HG03039 (cell line): ENCODE results near the gene CFAP61.

Experiments used
- ATAC-seq: cut with Tn5 transposase; IDR thresholded peaks from one replicate; pipeline ENCODE4 v1.9.1; 2021; ENCODE audit warnings: mild to moderate bottlenecking, moderate library complexity; ENCODE audit not compliant: unreplicated experiment

The CFAP61 gene

DNA sequence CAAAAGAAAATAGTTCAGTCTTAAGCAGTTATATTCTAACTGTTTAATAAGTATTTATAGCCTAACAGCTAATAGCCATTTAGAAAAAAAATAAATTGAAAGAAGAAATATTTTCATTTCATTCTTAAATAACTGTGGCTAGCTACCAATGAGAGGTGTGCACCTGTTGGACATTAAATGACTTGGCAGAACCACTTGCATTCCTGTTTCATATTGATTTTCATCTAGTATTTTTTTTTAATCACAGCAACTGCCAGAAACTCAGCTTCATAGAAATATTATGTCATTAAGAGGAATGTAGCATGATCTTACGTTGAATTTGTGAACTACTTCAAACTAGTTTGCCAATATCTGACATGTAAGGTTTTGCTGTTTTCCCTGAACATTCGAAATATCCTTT is 25.0 kb upstream of the CFAP61 start:
- no peak for ATAC-seq

DNA sequence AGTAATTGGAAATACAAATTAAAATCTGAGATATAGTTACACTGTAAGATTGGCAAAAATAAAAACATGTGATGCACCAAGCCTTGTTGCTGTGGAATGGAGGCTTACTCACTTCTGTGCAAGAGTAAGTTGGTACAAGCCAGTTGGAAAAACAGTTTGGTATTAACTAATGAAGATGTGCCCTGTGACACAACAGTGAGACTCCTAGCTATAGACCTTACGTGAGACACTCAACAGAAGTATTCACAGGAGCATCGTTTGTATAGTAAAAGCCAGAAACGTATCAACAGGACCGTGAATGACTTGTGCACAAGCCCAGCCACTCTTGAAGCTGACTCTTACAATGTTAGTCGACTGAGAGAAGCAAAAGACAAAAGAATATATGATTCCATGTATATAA is 20.5 kb upstream of the CFAP61 start:
- ATAC-seq: no peak

DNA sequence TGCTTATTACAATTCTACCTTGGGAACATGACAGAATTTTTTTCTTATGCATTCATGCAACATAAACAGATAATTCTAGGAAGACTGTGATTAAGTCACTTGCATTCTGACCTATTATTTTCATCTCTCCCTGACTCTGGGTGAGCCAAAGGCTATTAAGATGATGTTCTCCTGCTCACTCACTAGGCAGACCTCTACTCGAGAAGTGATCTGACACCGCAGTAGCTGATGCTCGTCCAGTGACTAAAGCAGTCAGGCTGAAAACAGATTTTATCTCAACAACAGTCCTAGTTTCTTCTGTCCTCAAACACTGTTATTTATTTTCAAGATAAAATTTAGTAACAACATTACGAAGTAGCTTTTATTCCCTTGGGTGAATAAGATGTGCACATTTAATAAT is 17.8 kb upstream of the CFAP61 start:
- no peak for ATAC-seq

DNA sequence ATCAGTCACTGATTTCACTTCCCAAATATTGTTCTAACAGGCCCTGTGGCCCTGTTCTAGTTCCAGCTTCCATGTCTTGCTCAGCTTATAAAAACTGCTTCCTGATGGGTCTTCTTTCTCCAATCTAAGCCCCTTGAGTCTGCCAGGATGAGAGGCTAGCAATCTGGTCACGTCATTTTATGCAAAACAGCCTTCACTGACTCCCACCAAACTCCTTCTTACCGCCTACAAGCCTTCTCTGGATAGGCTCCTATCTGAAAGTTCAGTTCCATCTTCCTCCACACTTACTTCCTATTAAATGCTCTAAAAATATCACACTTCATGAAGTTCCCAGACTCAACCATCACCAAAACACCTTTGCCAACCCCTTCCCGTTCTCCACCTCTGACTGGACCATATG is 15.6 kb upstream of the CFAP61 start:
- ATAC-seq: no peak

DNA sequence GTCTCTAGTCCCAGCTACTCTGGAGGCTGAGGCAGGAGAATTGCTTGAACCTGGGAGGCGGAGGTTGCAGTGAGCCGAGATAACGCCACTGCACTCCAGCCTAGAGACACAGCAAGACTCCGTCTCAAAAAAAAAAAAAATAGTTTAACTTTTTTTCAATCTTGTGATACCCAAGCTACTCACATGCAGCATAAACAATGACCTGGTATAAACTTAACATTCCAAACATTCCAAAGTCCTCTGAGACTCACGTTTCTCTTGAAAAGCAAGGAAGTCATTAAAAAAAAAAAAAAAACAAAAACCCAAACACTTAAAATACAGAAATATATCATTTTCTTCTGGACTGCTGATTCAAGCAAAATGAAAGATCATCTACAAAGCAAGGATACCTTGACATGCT is 14.4 kb upstream of the CFAP61 start:
- ATAC-seq: no peak

DNA sequence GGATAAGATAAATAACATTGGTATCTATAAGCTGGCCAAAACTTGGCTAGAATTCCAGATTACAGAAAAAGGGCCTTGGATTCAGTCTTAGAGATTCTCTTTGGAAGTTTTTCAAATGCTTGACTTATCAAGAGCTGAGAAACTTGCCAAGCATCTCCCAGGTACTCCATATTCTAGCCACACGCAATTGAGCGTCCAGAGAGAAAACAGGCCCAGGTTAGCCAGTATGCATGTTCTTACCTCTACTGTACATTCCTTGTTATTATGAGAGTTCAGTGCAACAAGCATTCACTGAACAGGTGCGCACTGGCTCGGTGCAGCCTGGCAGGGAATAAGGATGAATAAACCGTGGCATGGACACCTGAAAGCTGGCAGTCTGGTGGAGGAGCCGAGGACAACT is 13.7 kb upstream of the CFAP61 start:
- no peak for ATAC-seq

DNA sequence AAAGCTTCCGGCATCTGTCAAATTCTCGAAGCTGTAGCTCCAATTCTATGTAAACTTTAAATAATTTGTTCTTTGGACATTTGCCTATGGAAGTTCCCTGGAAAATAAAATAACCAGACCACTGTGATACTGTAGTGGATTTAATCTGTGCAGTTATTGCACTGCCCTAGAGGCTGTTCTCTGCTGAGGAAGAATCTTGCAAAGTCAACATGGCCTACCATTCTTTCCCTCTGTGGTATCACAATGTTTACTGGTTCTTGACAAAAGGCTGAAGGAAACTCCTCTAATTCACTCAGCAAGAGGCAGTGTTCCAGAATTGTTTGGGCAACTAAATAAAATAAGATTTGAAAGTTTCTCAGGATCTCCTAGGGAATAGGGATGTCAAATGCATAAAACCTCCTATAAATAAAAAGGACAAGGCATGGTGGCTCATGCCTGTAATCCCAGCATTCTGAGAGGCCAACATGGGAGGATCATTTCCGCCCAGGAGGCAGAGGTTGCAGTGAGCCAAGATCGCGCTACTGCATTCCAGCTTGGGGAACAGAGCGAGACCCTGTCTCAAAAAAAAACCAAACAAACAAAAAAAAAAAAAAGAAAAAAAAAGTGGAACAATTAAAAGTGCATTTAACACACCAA is 12.5 kb upstream of the CFAP61 start:
- no peak for ATAC-seq

DNA sequence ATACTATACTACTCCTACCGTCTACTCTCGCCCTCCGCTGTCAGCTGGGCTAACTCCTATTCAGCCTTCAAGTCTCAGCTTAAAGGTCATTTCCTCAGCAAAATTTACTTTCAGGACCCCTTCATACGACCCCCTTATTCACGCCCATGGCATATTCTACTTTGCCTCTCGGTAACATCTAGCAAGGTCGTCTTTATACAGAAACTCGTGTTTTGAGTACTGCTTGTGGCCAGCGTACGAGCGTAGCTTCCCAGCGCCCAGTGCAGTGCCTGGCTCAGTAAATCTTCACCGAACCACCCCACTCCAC is 612 bp upstream of the CFAP61 start:
- ATAC-seq: no peak

DNA sequence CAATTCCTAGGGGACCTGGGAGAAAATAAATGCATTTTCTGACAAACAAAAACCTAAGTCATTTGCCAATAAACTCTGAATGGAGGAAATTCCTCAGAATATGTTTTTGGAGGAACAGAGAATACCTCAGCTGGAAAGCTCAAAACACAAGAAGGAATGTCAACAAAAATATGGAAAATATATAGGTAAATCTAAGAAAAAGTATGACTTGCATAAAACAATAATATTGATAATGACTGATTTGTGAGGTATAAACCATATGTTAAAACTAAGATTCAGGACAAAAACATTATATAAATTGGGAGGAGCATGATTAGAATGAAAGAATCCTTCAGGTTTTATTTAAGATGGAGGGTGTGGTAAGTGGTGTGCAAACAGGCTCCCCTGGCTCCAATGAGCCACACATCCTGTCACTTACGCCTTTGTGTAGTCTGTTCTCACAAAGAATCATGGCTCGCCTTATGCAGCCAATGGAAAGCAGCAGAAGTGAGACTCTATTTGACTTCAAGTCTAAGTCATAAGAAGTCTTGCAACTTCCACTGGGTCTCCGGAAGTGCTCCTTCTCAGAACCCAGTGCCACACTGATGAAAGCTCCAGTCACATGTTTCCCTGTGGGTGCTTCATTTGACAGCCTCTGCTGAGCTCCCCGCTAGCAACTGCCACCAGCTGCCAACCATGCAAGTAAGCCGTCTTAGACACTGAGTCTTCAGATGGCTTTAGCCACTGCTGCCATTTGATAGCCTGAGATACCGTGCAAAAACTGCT is 8.1 kb downstream of the CFAP61 start:
- ATAC-seq: no peak

DNA sequence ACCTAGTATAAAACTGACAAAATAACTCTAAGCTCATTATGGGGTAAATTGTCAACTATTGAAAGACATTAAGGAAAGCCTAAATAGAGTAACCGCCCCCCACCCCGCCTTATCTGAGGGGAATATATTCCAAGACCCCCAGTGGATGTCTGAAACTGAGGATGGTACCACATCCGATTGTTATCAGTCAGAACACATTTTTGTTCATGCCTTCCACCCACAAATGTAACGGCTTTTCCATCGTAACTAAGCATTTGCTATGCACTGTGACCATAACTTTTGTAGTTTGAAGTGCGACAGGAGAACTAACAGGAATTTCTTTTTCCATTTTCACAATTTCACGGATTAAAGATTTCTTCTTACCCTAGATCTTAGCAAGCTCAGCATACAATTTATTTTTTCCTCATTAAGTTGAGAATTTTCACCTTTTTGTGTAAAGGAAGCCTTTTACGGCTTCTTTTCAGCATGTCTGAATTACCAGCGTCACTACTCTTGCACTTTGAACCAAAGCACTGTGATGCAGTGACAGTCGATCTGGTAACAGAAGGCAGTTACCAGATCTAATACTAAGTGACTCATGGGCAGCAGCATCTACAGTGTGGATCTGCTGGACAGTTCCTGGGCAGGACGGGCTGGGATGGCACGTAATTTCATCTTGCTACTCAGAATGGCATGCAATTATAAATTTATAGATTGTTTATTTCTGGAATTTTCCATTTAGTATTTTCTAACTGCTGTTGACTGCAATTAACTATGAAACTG is 11.8 kb downstream of the CFAP61 start:
- no peak for ATAC-seq

DNA sequence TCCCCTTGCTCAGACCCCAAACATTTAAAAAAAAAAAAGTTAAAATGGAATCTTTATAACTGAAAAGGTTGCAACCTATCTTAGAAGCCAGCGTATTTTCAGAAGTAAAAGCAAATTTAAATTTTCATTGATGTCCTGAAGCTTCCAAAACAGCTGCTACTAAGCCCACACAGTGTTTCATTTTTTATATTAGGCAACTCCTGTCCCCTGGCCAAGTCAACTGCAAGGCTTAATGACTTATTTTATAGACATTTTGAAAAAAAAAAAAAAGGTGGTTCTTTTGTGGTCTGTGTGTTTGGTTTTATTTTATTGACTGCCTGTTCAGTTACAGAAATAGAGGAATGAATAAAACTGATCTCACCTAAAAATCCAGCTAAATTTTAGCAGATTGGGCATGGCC is 13.0 kb downstream of the CFAP61 start:
- no peak for ATAC-seq

DNA sequence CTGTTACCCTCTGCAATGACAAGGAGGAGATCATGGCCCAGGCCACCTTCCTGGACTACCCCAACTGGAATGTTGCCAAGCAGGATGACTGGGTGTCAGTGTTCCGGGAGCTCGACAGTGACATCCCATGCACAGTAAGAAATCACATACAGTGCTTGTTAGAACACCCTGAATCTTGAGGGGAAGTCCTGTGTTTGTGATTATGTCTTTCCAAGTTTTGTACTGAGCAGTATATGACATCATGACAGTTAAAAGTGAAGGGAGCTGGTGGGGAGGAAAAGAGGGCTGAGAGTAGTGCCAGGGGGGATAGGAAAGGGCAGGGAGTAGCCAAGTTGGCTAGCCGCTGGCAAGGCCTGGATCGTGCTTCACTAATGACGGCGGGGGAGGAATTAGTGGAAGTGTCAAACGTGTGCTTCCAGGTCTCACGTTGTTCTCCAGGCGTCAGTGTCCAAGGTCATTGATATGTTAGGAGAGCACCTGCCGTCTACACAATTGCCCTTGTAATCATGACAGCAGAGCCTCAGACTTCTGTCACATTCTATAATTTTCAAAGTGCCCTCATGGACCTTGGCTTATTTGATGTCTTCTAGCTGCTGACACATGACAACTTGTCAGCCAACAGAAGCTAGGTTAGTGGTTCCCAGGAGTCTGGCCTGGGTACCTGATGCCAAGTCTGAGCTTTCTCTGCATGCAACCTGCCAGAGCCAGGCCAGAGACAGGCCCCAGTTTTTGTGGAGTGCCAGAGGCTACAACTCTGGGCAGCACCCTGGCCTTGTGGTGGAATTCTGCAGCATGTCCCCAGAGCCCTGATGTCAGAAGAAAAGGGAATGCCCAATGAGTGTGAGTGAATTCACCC is 18.8 kb downstream of the CFAP61 start:
- no peak for ATAC-seq

DNA sequence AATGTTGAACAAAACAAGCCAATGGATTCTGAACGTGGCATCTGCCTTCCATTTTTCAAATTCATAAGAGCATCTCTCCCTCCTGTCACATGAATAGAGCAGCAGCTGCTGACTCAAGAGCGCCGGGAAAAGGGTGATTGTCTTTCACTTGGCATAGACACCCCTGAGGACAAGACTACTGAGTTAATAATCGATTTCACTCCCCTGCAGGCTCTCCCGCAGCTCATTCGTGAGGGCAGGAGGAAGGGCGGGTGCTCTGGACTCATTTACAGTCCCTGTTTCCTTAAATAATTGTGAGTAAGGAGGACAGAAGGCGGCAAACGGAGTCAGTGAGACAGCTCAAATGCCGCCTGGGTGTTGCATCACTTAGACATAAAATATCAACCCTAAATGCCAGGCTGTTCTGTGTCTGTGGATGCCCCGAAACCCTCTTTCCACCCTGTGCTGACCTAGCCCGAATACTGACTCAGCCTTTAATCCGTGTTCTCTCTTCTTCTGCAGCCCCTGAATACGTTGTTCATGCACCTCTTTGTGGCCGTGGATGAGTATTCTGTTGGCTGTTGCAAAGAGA is 21.6 kb downstream of the CFAP61 start:
- no peak for ATAC-seq

DNA sequence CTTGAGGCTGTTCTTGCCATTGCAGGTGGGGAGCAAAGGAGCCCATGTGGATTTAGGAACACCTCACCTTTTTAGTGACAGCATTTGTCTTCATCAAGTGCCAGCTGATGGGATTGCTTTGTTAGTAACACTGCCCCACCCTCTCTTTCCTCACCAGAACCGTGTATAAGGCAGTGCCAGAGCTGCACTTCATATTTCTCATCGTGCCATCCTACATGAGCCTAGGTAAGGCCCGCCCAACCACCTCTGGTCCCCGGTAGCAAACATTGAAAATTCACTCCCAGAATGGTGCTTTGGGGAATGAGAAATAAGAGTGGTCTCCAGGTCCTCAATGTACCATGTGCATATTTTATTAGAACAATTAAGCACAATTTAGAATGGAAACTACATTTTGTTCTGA is 22.7 kb downstream of the CFAP61 start:
- ATAC-seq: no peak

DNA sequence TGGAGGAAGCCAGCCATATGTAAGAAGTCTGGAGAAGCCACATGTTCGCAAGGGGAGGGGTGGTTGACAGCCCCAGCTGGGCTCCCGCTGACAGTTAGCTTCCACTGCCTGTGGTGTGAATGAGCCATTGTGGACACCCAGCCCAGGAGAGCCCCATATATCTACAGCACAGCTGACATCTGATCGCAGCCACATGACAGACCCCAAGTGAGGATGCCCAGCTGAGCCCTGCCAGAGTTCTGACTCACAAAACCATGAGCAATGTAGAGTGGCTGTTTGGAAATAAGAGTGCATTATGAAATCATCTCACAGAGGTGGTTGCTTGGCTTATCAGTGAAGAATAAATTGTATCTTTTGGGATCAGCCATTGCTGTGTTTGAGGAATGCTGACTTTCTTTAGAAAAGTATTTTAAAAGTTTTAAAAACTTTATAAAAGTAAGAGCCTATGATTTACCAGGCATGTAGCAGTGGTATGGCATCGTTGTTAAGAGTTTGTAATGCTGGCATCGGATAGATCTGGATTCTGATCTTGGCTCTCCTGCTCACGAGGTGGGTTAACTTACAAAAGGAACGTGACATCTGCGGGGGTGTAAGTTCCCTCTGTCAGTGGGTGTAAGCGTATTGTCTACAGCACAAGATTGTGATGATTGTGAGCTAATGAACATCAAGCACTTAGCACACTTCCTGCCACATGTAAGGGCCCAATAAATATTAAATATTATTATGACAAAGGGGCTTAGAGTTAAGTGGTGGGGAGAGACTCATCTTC is 24.1 kb downstream of the CFAP61 start:
- ATAC-seq: no peak

DNA sequence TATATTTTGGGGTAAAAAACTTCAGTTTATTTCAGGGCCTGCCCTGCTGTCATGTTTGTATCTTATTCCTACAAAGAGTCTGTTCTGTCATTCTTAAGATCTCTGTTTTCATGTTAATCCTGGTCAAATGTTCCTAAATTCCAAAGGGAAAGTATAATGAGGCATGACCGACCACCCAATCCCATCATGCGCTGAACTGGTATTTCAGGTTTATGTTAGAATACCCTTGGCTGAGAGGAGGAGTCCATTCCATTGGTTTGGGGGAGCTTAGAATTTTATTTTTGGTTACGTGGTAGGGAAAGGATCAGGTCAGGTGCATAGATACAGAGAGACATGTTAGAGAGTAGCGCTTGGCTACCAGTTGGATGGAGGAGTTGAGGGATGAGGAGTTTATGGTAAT is 25.7 kb downstream of the CFAP61 start:
- no peak for ATAC-seq

DNA sequence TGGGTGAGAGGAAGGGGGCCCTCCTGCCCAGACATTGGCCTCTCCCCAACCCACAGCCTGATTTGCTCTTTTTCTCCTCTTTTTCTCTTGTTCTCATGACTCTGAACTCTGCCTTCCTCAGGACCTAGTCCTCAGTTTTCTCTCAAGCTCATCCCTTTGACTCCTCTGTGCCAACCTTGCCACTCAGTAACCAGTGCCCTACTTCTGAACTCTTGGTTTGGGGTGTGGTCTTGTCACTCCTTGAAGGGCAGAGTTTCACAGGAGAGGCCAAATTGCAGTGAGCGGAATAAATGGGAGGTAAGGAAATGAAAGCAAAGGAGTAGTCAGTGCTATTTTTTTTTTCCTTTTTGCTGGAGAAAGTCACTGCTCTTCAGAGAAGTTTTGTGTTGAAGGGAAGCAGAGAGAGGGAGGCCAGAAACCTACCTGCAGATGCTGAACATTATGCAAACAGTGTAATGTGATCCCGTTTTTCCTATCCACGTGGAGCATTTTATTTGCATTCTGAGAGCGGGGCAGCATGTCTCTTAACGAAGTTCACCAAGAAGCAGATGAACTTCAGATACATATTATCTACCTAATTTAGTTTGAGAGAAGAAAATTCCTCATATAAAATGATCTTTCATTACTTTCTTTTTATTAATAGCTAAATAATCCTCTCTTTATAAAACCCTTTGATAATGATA is 26.9 kb downstream of the CFAP61 start:
- no peak for ATAC-seq

DNA sequence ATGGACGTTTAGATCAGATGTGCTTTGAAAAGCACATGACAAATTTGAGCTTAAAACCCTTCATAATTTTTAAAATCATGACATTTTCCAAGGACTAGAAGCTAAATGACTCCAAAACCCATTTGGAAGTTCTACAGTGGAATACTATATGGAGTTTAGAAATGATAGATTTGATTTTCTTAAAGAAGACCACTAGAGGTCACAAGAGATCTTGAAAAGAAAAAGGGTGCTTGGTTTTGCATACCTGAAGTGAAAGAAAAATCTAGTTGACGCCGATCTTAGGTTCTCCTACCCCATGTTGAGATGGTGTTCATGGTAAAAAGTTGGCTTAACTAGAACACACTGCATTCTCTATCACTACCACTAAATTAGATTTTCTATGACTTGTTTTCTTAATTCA is 31.5 kb downstream of the CFAP61 start:
- no peak for ATAC-seq

DNA sequence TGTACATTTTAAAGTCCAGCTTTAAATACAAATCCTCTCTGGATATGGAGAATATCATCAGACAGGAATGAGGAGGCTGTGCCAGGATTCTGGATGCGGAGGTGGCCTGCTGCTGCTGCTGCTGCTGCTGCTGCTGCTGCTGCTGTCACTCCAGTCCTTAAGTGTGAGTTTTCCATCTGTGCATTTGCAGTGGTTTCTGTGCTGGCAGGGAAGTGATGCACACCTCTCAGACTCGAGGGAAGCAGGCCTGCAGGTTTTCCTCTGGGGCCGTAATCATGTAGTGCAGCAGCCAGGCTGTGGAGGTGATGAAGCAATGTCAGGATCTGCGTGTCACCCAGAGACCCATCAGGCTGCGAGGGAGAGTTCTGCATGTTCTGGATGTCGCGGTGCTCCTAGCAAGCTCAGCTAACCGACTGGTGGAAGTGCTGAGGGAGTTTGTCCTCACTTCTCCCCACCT is 32.0 kb downstream of the CFAP61 start:
- ATAC-seq: no peak

DNA sequence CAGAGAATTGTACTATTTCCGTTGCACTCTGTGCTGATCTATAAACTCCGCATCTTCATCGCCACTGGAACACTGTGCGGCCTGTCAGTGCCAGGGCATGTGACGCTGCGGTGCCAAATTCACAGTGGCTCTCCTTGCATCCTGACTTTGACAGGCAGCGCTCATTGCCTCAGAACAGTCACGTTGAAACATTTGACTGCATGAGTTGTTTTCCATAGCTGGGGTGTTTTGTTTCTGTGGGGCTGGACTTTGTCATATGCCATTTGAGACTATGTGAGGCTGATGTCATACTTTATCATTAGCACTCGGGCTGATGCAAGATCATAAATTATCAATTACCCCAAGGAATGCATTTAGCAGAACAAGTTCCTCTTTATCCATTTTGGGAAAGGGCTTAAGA is 32.7 kb downstream of the CFAP61 start:
- ATAC-seq: no peak
